ENCODE measurements around the gene KCNIP4.

The KCNIP4 gene

DNA sequence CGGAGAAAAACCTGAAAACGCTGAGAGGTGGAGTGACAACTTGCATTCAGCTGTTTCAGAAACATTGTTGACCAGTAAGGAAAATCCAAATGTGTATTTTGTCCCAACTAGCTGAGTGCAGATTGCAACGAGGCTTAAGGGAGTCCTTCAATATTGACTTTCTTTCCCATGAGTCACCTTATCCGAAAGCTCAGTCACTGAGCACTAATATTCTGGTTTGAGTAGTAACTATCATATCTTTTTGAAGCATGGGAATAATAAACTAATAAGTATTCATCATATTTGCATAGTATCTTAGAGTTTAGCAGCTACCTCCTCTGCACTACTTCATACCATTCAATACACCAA, 644.1 kb downstream of the KCNIP4 start:
- DNase-seq (ENCODE audit: extremely low spot score), result no peak
- POLR2A ChIA-PET, result no interaction called here
- CTCF ChIA-PET, result interaction anchor here (0.5 kb wide), 1 partner anchor 111 kb away, joined by 5 read pairs; no protein-coding TSS in a partner anchor
- TF ChIP-seq LEF1 (IDR thresholded peaks at IDR 0.05; ENCODE audit: borderline replicate concordance), result no peak
- no peak for TF ChIP-seq SP1 (IDR thresholded peaks at IDR 0.05)
- no peak for TF ChIP-seq BHLHE40 (IDR thresholded peaks at IDR 0.05; ENCODE audit: borderline replicate concordance)
- no peak for TF ChIP-seq ARNT (IDR thresholded peaks at IDR 0.05)
- TF ChIP-seq, protein P1, sequence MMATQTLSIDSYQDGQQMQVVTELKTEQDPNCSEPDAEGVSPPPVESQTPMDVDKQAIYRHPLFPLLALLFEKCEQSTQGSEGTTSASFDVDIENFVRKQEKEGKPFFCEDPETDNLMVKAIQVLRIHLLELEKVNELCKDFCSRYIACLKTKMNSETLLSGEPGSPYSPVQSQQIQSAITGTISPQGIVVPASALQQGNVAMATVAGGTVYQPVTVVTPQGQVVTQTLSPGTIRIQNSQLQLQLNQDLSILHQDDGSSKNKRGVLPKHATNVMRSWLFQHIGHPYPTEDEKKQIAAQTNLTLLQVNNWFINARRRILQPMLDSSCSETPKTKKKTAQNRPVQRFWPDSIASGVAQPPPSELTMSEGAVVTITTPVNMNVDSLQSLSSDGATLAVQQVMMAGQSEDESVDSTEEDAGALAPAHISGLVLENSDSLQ (IDR thresholded peaks at IDR 0.05), result no peak
- no peak for TF ChIP-seq FOXK2 (IDR thresholded peaks at IDR 0.05)
- no peak for TF ChIP-seq CTBP1 (IDR thresholded peaks at IDR 0.05; ENCODE audit: borderline replicate concordance)
- no peak for TF ChIP-seq TARDBP (IDR thresholded peaks at IDR 0.05)

GRCh38 chr4:21290562-21290961, 658.0 kb downstream of the KCNIP4 start:
- POLR2A ChIA-PET, result interaction anchor here (0.7 kb wide), 1 partner anchor 90 kb away, joined by 3 read pairs; no protein-coding TSS in a partner anchor
- CTCF ChIA-PET, result no interaction called here
- TF ChIP-seq, protein P1 (IDR thresholded peaks at IDR 0.05), result no peak
- TF ChIP-seq ARNT (IDR thresholded peaks at IDR 0.05), result no peak
- no peak for DNase-seq (ENCODE audit: extremely low spot score)

- TF ChIP-seq FOXA1 (IDR thresholded peaks at IDR 0.05) (no peak), SUZ12 (IDR thresholded peaks at IDR 0.05) (no peak), FOXK2 (IDR thresholded peaks at IDR 0.05) (no peak), SP1 (IDR thresholded peaks at IDR 0.05) (no peak), ELF4 (IDR thresholded peaks at IDR 0.05) (no peak), HDGF (IDR thresholded peaks at IDR 0.05; ENCODE audit: borderline replicate concordance) (no peak), FOXM1 (IDR thresholded peaks at IDR 0.05; ENCODE audit: borderline replicate concordance) (no peak), L3MBTL2 (conservative IDR thresholded peaks at IDR 0.05) (no peak), BHLHE40 (IDR thresholded peaks at IDR 0.05; ENCODE audit: borderline replicate concordance) (no peak)
- TF ChIP-seq, protein P1 (IDR thresholded peaks at IDR 0.05), result no peak
- CTCF ChIA-PET, result no interaction called here
- POLR2A ChIA-PET, result no interaction called here
- no peak for DNase-seq (ENCODE audit: extremely low spot score)
These were observed 672.5 kb downstream of the KCNIP4 start for GRCh38 chr4:21276046-21276445.

GRCh38 chr4:21271439-21272052, 677.0 kb downstream of the KCNIP4 start:
- no peak for DNase-seq (ENCODE audit: extremely low spot score)
- TF ChIP-seq TARDBP (IDR thresholded peaks at IDR 0.05) (no peak), NFRKB (IDR thresholded peaks at IDR 0.05) (no peak), L3MBTL2 (conservative IDR thresholded peaks at IDR 0.05) (no peak), SP1 (IDR thresholded peaks at IDR 0.05) (no peak), LEF1 (IDR thresholded peaks at IDR 0.05; ENCODE audit: borderline replicate concordance) (no peak), FOXA1 (IDR thresholded peaks at IDR 0.05) (no peak), SUZ12 (IDR thresholded peaks at IDR 0.05) (no peak), ARNT (IDR thresholded peaks at IDR 0.05) (no peak), ELF4 (IDR thresholded peaks at IDR 0.05) (no peak), ZNF384 (IDR thresholded peaks at IDR 0.05) (no peak), HDGF (IDR thresholded peaks at IDR 0.05; ENCODE audit: borderline replicate concordance) (no peak), CTBP1 (IDR thresholded peaks at IDR 0.05; ENCODE audit: borderline replicate concordance) (no peak), FOXK2 (IDR thresholded peaks at IDR 0.05) (no peak), BHLHE40 (IDR thresholded peaks at IDR 0.05; ENCODE audit: borderline replicate concordance) (no peak)
- TF ChIP-seq, protein P1 (IDR thresholded peaks at IDR 0.05), result no peak
- ChIA-PET POLR2A (no interaction called here), CTCF (no interaction called here)

GRCh38 chr4:21248331-21248730, 700.2 kb downstream of the KCNIP4 start:
- DNase-seq (ENCODE audit: extremely low spot score), result no peak
- POLR2A ChIA-PET, result no interaction called here
- TF ChIP-seq CTBP1 (IDR thresholded peaks at IDR 0.05; ENCODE audit: borderline replicate concordance) (no peak), L3MBTL2 (conservative IDR thresholded peaks at IDR 0.05) (no peak), FOXM1 (IDR thresholded peaks at IDR 0.05; ENCODE audit: borderline replicate concordance) (no peak), HDGF (IDR thresholded peaks at IDR 0.05; ENCODE audit: borderline replicate concordance) (no peak), ARNT (IDR thresholded peaks at IDR 0.05) (no peak), NFRKB (IDR thresholded peaks at IDR 0.05) (no peak), FOXK2 (IDR thresholded peaks at IDR 0.05) (no peak), ELF4 (IDR thresholded peaks at IDR 0.05) (no peak), SUZ12 (IDR thresholded peaks at IDR 0.05) (no peak), ZNF384 (IDR thresholded peaks at IDR 0.05) (no peak), SP1 (IDR thresholded peaks at IDR 0.05) (no peak), TARDBP (IDR thresholded peaks at IDR 0.05) (no peak), LEF1 (IDR thresholded peaks at IDR 0.05; ENCODE audit: borderline replicate concordance) (no peak), FOXA1 (IDR thresholded peaks at IDR 0.05) (no peak), BHLHE40 (IDR thresholded peaks at IDR 0.05; ENCODE audit: borderline replicate concordance) (no peak)
- TF ChIP-seq, protein P1 (IDR thresholded peaks at IDR 0.05), result no peak
- CTCF ChIA-PET, result no interaction called here

Data from HEK293T (cell line).